Panc1 (cell line): Measurements from ENCODE around the gene MAP2K5. TPM values are rescaled to one million over a fixed set of nuclear protein-coding genes. Genes with fewer than 3 reads are reported as not detected.

Source experiments
- ATAC-seq: fragments of 200-7000 bp; cut with Tn5 transposase; 2 replicates; pipeline ENCODE4 v1.9.1; 2020; ENCODE audit warnings: mild to moderate bottlenecking, moderate library complexity
- BruUV-seq: library from RNA; stranded (reverse); fragments of 400-500 nt; replicated peaks from 2 replicates; lab custom pipeline; 2021; lab: Mats Ljungman, UMichigan
- CTCF ChIA-PET: fragments of 300-600 bp; sonication (Branson Sonifier 250); formaldehyde crosslinking; loops from one replicate; lab custom pipeline; 2022; ENCODE audit warnings: antibody characterized with exemption; lab: Charles Lee
- POLR2A ChIA-PET: fragments of 300-600 bp; sonication (Branson Sonifier 250); formaldehyde crosslinking; loops from one replicate; lab custom pipeline; 2022; ENCODE audit warnings: antibody characterized with exemption; lab: Charles Lee
- DNase-seq: peaks from one replicate; pipeline ENCODE4 v3.0.0-alpha.2; 2010; ENCODE audit warnings: low read depth, low spot score
- H3K27ac ChIP-seq: 2 replicates; pipeline ENCODE4 v1.5.1; 2011; ENCODE audit warnings: mild to moderate bottlenecking, low read length, inconsistent platforms
- H3K27me3 ChIP-seq: fragments of 200-500 bp; sonication (Bioruptor generic); 2 replicates; pipeline ENCODE4 v1.6.0; 2014; ENCODE audit warnings: low read length, inconsistent platforms; ENCODE audit not compliant: control insufficient read depth, insufficient read depth
- H3K36me3 ChIP-seq: fragments of 200-500 bp; sonication (Bioruptor generic); 2 replicates; pipeline ENCODE4 v1.5.1; 2014; ENCODE audit warnings: inconsistent platforms, mild to moderate bottlenecking, low read length, moderate library complexity; ENCODE audit not compliant: control insufficient read depth, insufficient read depth
- H3K4me1 ChIP-seq: 2 replicates; pipeline ENCODE4 v1.5.1; 2011; ENCODE audit warnings: inconsistent platforms, mild to moderate bottlenecking, low read length, moderate library complexity; ENCODE audit not compliant: control insufficient read depth, insufficient read depth
- H3K4me3 ChIP-seq, 2 experiments: 2 replicates each; pipeline ENCODE4 v1.5.1; 2011 to 2012; ENCODE audit warnings: low read depth in 2 of 2, low read length in 2 of 2, mild to moderate bottlenecking in 2 of 2, inconsistent platforms in 1 of 2, moderate library complexity in 1 of 2
- H3K9me3 ChIP-seq: fragments of 200-500 bp; sonication (Bioruptor generic); 2 replicates; pipeline ENCODE4 v1.5.1; 2014; ENCODE audit warnings: low read depth, mild to moderate bottlenecking, inconsistent platforms, low read length, moderate library complexity; ENCODE audit not compliant: control insufficient read depth, insufficient read depth
- CTCF ChIP-seq: fragments of 450-650 bp; IDR thresholded peaks from 2 replicates; pipeline ENCODE4 v1.5.1; 2017; ENCODE audit warnings: mild to moderate bottlenecking
- POLR2AphosphoS5 ChIP-seq: IDR thresholded peaks from 2 replicates; pipeline ENCODE4 v1.6.1; 2012; ENCODE audit warnings: mild to moderate bottlenecking, low read depth, low read length, moderate library complexity
- REST ChIP-seq, 2 experiments: IDR thresholded peaks; 2 replicates each; pipeline ENCODE4 v1.6.1; 2011 to 2012; ENCODE audit warnings: low read depth in 2 of 2, control low read depth in 1 of 2, low read length in 1 of 2, mild to moderate bottlenecking in 1 of 2, moderate library complexity in 1 of 2; ENCODE audit not compliant: insufficient read depth in 1 of 2
- SIN3A ChIP-seq: IDR thresholded peaks from 2 replicates; pipeline ENCODE4 v1.6.1; 2012; ENCODE audit warnings: low read depth, mild to moderate bottlenecking, low read length, moderate library complexity, borderline replicate concordance; ENCODE audit not compliant: insufficient read depth
- TCF7L2 ChIP-seq: IDR thresholded peaks from 2 replicates; pipeline ENCODE4 v1.6.1; 2011; ENCODE audit warnings: mild to moderate bottlenecking, low read depth, low read length, inconsistent platforms
- in situ Hi-C: cut with HindIII; loops from 2 replicates; pipeline ENCODE4 v1.10.0; 2016; ENCODE audit warnings: low sequenced_read_pairs, low pct_unique_long_range_greater_than_20kb
- intact Hi-C: fragments of 100-400 bp; cut with micrococcal nuclease; formaldehyde crosslinking; loops from one replicate; pipeline ENCODE4 v1.10.0; 2022; ENCODE audit not compliant: unreplicated experiment
- total RNA-seq: library from RNA; stranded (reverse); gene quantifications from one replicate; pipeline ENCODE4 v1.2.1, GENCODE V29; 2021; ENCODE audit not compliant: unreplicated experiment

Gene MAP2K5
- total RNA-seq, 1 experiment from 2014 or later, result 18.3 TPM

- CTCF ChIA-PET, result no interaction called here
- ATAC-seq (no peak), DNase-seq (no peak)
- Histone ChIP-seq H3K27me3 (no peaks in the 10 kb centered on the region), H3K9me3 (no peaks in the 10 kb centered on the region), H3K4me1 (no peaks in the 10 kb centered on the region), H3K4me3 (no peak overlapping the region), H3K36me3 (no peaks in the 10 kb centered on the region), H3K27ac (no peak overlapping the region)
- TF ChIP-seq CTCF, result no peak
- TF ChIP-seq REST (IDR thresholded peaks at IDR 0.05; ENCODE audit: insufficient read depth in 1 of 2, low read depth in 2 of 2, low read length in 1 of 2), result no peak
- no peak for TF ChIP-seq TCF7L2
- TF ChIP-seq POLR2AphosphoS5, result no peak
- TF ChIP-seq SIN3A, result no peak
- intact Hi-C loops, result no loop called here
- BruUV-seq, result no TSS peak
- in situ Hi-C loops, result no loop called here
- POLR2A ChIA-PET, result no interaction called here
These were observed 218.4 kb downstream of the MAP2K5 start for GRCh38 chr15:67760901-67761300.

GRCh38 chr15:67761343-67761742 lies 218.8 kb downstream of the MAP2K5 start:
- ATAC-seq, result no peak
- in situ Hi-C loops (no loop called here), intact Hi-C loops (no loop called here)

More at GRCh38 chr15:67761343-67761742, 218.8 kb downstream of the MAP2K5 start:
- no peak overlapping the region for H3K27ac ChIP-seq
- no TSS peak for BruUV-seq
- no peaks in the 10 kb centered on the region for H3K36me3 ChIP-seq
- no peak for DNase-seq
- no peaks in the 10 kb centered on the region for H3K4me1 ChIP-seq
- ChIA-PET CTCF (no interaction called here), POLR2A (no interaction called here)
- no peaks in the 10 kb centered on the region for H3K27me3 ChIP-seq
- no peaks in the 10 kb centered on the region for H3K9me3 ChIP-seq
- no peak overlapping the region for H3K4me3 ChIP-seq
- no peak for TF ChIP-seq REST (IDR thresholded peaks at IDR 0.05; ENCODE audit: insufficient read depth in 1 of 2, low read depth in 2 of 2, low read length in 1 of 2)
- TF ChIP-seq POLR2AphosphoS5, result no peak
- no peak for TF ChIP-seq SIN3A
- TF ChIP-seq CTCF, result no peak
- TF ChIP-seq TCF7L2, result no peak
